ENCODE measurements around the gene PRDM8.
A peak's percentile ranks its signal among the peaks of the same experiment; 100 is the strongest.

Gene PRDM8

GRCh38 chr4:80196259-80196921 is 913 bp upstream of the PRDM8 start:
- H3K14ac ChIP-seq (ENCODE audit: low read length), result no peak overlapping the region
- no peak overlapping the region for H4K8ac ChIP-seq (ENCODE audit: low read depth, low read length)
- no peak overlapping the region for H3K27ac ChIP-seq (ENCODE audit: low read depth, low read length)
- peaks cover 61% of the 10 kb centered on the region for H3K27me3 ChIP-seq (ENCODE audit: insufficient read depth, low read length)
- H3K9me3 ChIP-seq (ENCODE audit: insufficient read depth, low read depth, low read length), result peaks cover 2% of the 10 kb centered on the region
- H2AFZ ChIP-seq (ENCODE audit: insufficient read depth, low read length, poor library complexity), result no peak overlapping the region
- no peak overlapping the region for H2AK5ac ChIP-seq (ENCODE audit: low read length)
- WGBS (ENCODE audit: extremely low coverage, insufficient coverage, insufficient read length), result no CpG with 5 or more reads among the region's 22 CpGs
- H3K36me3 ChIP-seq (ENCODE audit: control insufficient read depth in 1 of 2, insufficient read depth in 2 of 2, low read length in 2 of 2), result no peaks in the 10 kb centered on the region
- H4K91ac ChIP-seq (ENCODE audit: low read depth, low read length), result no peak overlapping the region
- H3K79me2 ChIP-seq (ENCODE audit: control insufficient read depth, insufficient read depth, low read length, poor library complexity), result no peaks in the 10 kb centered on the region
- no peak overlapping the region for H3K9ac ChIP-seq (ENCODE audit: low read length)
- no peaks in the 10 kb centered on the region for H3K79me1 ChIP-seq (ENCODE audit: low read length)
- no peak overlapping the region for H2BK12ac ChIP-seq (ENCODE audit: low read length)
- H4K12ac ChIP-seq (ENCODE audit: low read depth, low read length), result no peak overlapping the region
- no peak overlapping the region for H3K4me3 ChIP-seq (ENCODE audit: low read depth, low read length)
- no peak overlapping the region for H3K4ac ChIP-seq (ENCODE audit: low read depth, low read length)
- H3K4me2 ChIP-seq (ENCODE audit: low read length), result no peak overlapping the region
- H3K4me1 ChIP-seq (ENCODE audit: control insufficient read depth in 1 of 2, insufficient read depth in 2 of 2, low read length in 2 of 2), result peaks cover 4 to 5% of the 10 kb centered on the region in 2 experiments
- no peak overlapping the region for H3K23ac ChIP-seq (ENCODE audit: low read length)
- H2BK5ac ChIP-seq (ENCODE audit: low read depth, low read length, poor library complexity), result no peak overlapping the region
- DNase-seq, result no peak
- no peak overlapping the region for H2BK120ac ChIP-seq (ENCODE audit: insufficient read depth, low read length, poor library complexity)
- no peak overlapping the region for H3K18ac ChIP-seq (ENCODE audit: low read length)

GRCh38 chr4:80197601-80198440 is 518 bp downstream of the PRDM8 start:
- H3K18ac ChIP-seq (ENCODE audit: low read length), result no peak overlapping the region
- peak overlapping the region; percentile 49 for H3K4me3 ChIP-seq (ENCODE audit: low read depth, low read length)
- no peaks in the 10 kb centered on the region for H3K36me3 ChIP-seq (ENCODE audit: control insufficient read depth in 1 of 2, insufficient read depth in 2 of 2, low read length in 2 of 2)
- no peak overlapping the region for H3K23ac ChIP-seq (ENCODE audit: low read length)
- peak overlapping the region; percentile 67 for H3K4me2 ChIP-seq (ENCODE audit: low read length)
- no peak overlapping the region for H2BK12ac ChIP-seq (ENCODE audit: low read length)
- H3K9ac ChIP-seq (ENCODE audit: low read length), result no peak overlapping the region
- H4K8ac ChIP-seq (ENCODE audit: low read depth, low read length), result no peak overlapping the region
- no peak overlapping the region for H2AK5ac ChIP-seq (ENCODE audit: low read length)
- H2AFZ ChIP-seq (ENCODE audit: insufficient read depth, low read length, poor library complexity), result peak overlapping the region; percentile 9
- peaks cover 63% of the 10 kb centered on the region for H3K27me3 ChIP-seq (ENCODE audit: insufficient read depth, low read length)
- H3K4me1 ChIP-seq (ENCODE audit: control insufficient read depth in 1 of 2, insufficient read depth in 2 of 2, low read length in 2 of 2), result peaks cover 8 to 11% of the 10 kb centered on the region in 2 experiments
- no peak overlapping the region for H2BK5ac ChIP-seq (ENCODE audit: low read depth, low read length, poor library complexity)
- no peak overlapping the region for H3K4ac ChIP-seq (ENCODE audit: low read depth, low read length)
- no peaks in the 10 kb centered on the region for H3K79me1 ChIP-seq (ENCODE audit: low read length)
- no peak overlapping the region for H3K14ac ChIP-seq (ENCODE audit: low read length)
- no peak overlapping the region for H3K27ac ChIP-seq (ENCODE audit: low read depth, low read length)
- no peak overlapping the region for H4K91ac ChIP-seq (ENCODE audit: low read depth, low read length)
- peak; percentile 20 to 33 for DNase-seq
- no peak overlapping the region for H2BK120ac ChIP-seq (ENCODE audit: insufficient read depth, low read length, poor library complexity)
- 100% methylated on average over 2 of the region's 45 CpGs for WGBS (ENCODE audit: extremely low coverage, insufficient coverage, insufficient read length)
- no peak overlapping the region for H4K12ac ChIP-seq (ENCODE audit: low read depth, low read length)
- H3K9me3 ChIP-seq (ENCODE audit: insufficient read depth, low read depth, low read length), result peaks cover 5% of the 10 kb centered on the region
- no peaks in the 10 kb centered on the region for H3K79me2 ChIP-seq (ENCODE audit: control insufficient read depth, insufficient read depth, low read length, poor library complexity)

- H3K9ac ChIP-seq (ENCODE audit: low read length), result no peak overlapping the region
- H3K36me3 ChIP-seq (ENCODE audit: control insufficient read depth in 1 of 2, insufficient read depth in 2 of 2, low read length in 2 of 2), result no peaks in the 10 kb centered on the region
- no peak overlapping the region for H3K4ac ChIP-seq (ENCODE audit: low read depth, low read length)
- no peaks in the 10 kb centered on the region for H3K79me2 ChIP-seq (ENCODE audit: control insufficient read depth, insufficient read depth, low read length, poor library complexity)
- no peak for DNase-seq
- no peak overlapping the region for H3K18ac ChIP-seq (ENCODE audit: low read length)
- peaks cover 12 to 17% of the 10 kb centered on the region in 2 experiments for H3K4me1 ChIP-seq (ENCODE audit: control insufficient read depth in 1 of 2, insufficient read depth in 2 of 2, low read length in 2 of 2)
- H3K4me3 ChIP-seq (ENCODE audit: low read depth, low read length), result no peak overlapping the region
- no peak overlapping the region for H4K12ac ChIP-seq (ENCODE audit: low read depth, low read length)
- no peak overlapping the region for H3K27ac ChIP-seq (ENCODE audit: low read depth, low read length)
- H2AK5ac ChIP-seq (ENCODE audit: low read length), result no peak overlapping the region
- no peak overlapping the region for H3K14ac ChIP-seq (ENCODE audit: low read length)
- no peak overlapping the region for H4K91ac ChIP-seq (ENCODE audit: low read depth, low read length)
- H3K9me3 ChIP-seq (ENCODE audit: insufficient read depth, low read depth, low read length), result peaks cover 5% of the 10 kb centered on the region
- no peak overlapping the region for H2AFZ ChIP-seq (ENCODE audit: insufficient read depth, low read length, poor library complexity)
- H2BK12ac ChIP-seq (ENCODE audit: low read length), result no peak overlapping the region
- no peak overlapping the region for H3K4me2 ChIP-seq (ENCODE audit: low read length)
- no peak overlapping the region for H4K8ac ChIP-seq (ENCODE audit: low read depth, low read length)
- H3K23ac ChIP-seq (ENCODE audit: low read length), result no peak overlapping the region
- H2BK120ac ChIP-seq (ENCODE audit: insufficient read depth, low read length, poor library complexity), result no peak overlapping the region
- no peak overlapping the region for H2BK5ac ChIP-seq (ENCODE audit: low read depth, low read length, poor library complexity)
- no CpG with 5 or more reads among the region's 1 CpG for WGBS (ENCODE audit: extremely low coverage, insufficient coverage, insufficient read length)
- no peaks in the 10 kb centered on the region for H3K79me1 ChIP-seq (ENCODE audit: low read length)
- H3K27me3 ChIP-seq (ENCODE audit: insufficient read depth, low read length), result peaks cover 66% of the 10 kb centered on the region
Observed at GRCh38 chr4:80198441-80198837, 1.1 kb downstream of the PRDM8 start.

DNA sequence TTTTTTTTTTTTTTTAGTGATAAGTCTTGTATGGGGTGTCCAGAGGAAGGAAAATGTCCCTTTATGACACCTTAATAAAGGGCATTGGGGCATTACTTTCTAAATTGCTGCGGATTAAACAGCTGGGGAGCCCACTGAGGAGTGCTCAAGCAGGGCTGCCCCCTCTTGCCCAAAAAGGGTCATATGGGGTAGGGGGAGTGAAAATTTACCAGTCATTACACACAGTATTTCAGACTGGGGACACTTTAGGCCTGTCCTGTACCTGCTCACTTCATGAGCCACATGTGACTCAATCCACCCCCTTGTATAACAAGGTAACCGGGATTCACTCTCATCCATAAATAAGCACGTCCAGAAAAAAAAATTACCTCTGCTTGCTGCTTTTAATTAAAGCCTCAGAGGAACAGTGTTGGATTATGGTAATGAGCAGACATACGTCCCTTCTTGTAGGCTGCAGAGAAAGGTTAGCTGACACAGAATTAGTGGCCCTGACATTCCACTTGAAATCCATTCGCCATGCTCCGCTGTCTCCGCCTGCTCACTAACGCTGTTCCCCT is 1.8 kb downstream of the PRDM8 start:
- Histone ChIP-seq H2AFZ (ENCODE audit: insufficient read depth, low read length, poor library complexity) (no peak overlapping the region), H2BK120ac (ENCODE audit: insufficient read depth, low read length, poor library complexity) (no peak overlapping the region), H3K79me2 (ENCODE audit: control insufficient read depth, insufficient read depth, low read length, poor library complexity) (no peaks in the 10 kb centered on the region), H3K9me3 (ENCODE audit: insufficient read depth, low read depth, low read length) (peaks cover 5% of the 10 kb centered on the region), H3K27ac (ENCODE audit: low read depth, low read length) (no peak overlapping the region), H4K8ac (ENCODE audit: low read depth, low read length) (no peak overlapping the region), H3K4me3 (ENCODE audit: low read depth, low read length) (no peak overlapping the region), H2AK5ac (ENCODE audit: low read length) (no peak overlapping the region), H3K27me3 (ENCODE audit: insufficient read depth, low read length) (peaks cover 63% of the 10 kb centered on the region), H3K4ac (ENCODE audit: low read depth, low read length) (no peak overlapping the region), H2BK12ac (ENCODE audit: low read length) (no peak overlapping the region), H3K18ac (ENCODE audit: low read length) (no peak overlapping the region), H4K12ac (ENCODE audit: low read depth, low read length) (no peak overlapping the region), H3K14ac (ENCODE audit: low read length) (no peak overlapping the region), H3K4me1 (ENCODE audit: control insufficient read depth in 1 of 2, insufficient read depth in 2 of 2, low read length in 2 of 2) (peaks cover 12 to 17% of the 10 kb centered on the region in 2 experiments), H3K4me2 (ENCODE audit: low read length) (no peak overlapping the region), H3K36me3 (ENCODE audit: control insufficient read depth in 1 of 2, insufficient read depth in 2 of 2, low read length in 2 of 2) (no peaks in the 10 kb centered on the region), H2BK5ac (ENCODE audit: low read depth, low read length, poor library complexity) (no peak overlapping the region), H3K9ac (ENCODE audit: low read length) (peak overlapping the region; percentile 8), H3K79me1 (ENCODE audit: low read length) (no peaks in the 10 kb centered on the region), H3K23ac (ENCODE audit: low read length) (no peak overlapping the region), H4K91ac (ENCODE audit: low read depth, low read length) (no peak overlapping the region)
- no peak for DNase-seq
- no CpG with 5 or more reads among the region's 8 CpGs for WGBS (ENCODE audit: extremely low coverage, insufficient coverage, insufficient read length)
